Transverse colon (tissue), 4 donors: Measurements from ENCODE around the gene RIN3. TPM values are rescaled to one million over a fixed set of nuclear protein-coding genes. Genes with fewer than 3 reads are reported as not detected.

ENCODE experiments used
- DNase-seq: peaks from one replicate; pipeline ENCODE4 v3.0.0-alpha.2; 2019
- H3K27ac ChIP-seq, 4 donors: fragments of 200-600 bp; sonication (generic); 2 replicates each; pipeline ENCODE4 v1.5.1; 2016 to 2018; ENCODE audit warnings: inconsistent platforms in 4 of 4
- H3K27me3 ChIP-seq: fragments of 200-600 bp; sonication (generic); 2 replicates; pipeline ENCODE4 v1.5.1; 2017; ENCODE audit warnings: inconsistent platforms
- H3K36me3 ChIP-seq, 4 donors: fragments of 200-600 bp; sonication (generic); 2 replicates each; pipeline ENCODE4 v1.5.1; 2017 to 2019; ENCODE audit warnings: inconsistent platforms in 4 of 4
- H3K4me1 ChIP-seq, 4 donors: fragments of 200-600 bp; sonication (generic); 2 replicates each; pipeline ENCODE4 v1.5.1; 2017 to 2020; ENCODE audit warnings: inconsistent platforms in 4 of 4
- H3K4me3 ChIP-seq, 4 donors: fragments of 200-600 bp; sonication (generic); 1 replicate in 1 of 4; 2 replicates in 3 of 4; pipeline versions ENCODE4 v1.5.1 to v1.6.1; 2017 to 2019; ENCODE audit warnings: inconsistent platforms in 4 of 4
- H3K9me3 ChIP-seq, 2 donors: fragments of 200-600 bp; sonication (generic); 2 replicates each; pipeline ENCODE4 v1.5.1; 2017 to 2019; ENCODE audit warnings: inconsistent platforms in 2 of 2
- EP300 ChIP-seq: sonication (generic); formaldehyde crosslinking; IDR thresholded peaks from one replicate; pipeline ENCODE4 v1.6.1; 2017; ENCODE audit warnings: antibody characterized with exemption, low read depth
- POLR2A ChIP-seq: fragments of 450-650 bp; IDR thresholded peaks from one replicate; pipeline ENCODE4 v1.6.1; 2016; ENCODE audit warnings: antibody characterized with exemption, mild to moderate bottlenecking, moderate library complexity
- POLR2AphosphoS5 ChIP-seq, 3 donors: sonication (generic); formaldehyde crosslinking; IDR thresholded peaks; one replicate each; pipeline ENCODE4 v1.6.1; 2016; ENCODE audit warnings: antibody characterized with exemption in 3 of 3
- WGBS, 2 donors: methylation state at CpG; one replicate each; pipeline ENCODE4 v1.1.5; 2018; ENCODE audit warnings: low coverage in 1 of 2; 5-methylcytosine and 5-hydroxymethylcytosine counted together
- in situ Hi-C, 4 donors: fragments of 200-750 bp; cut with MboI; loops; one replicate each; pipeline versions ENCODE4 v1.15.0 to v1.15.1; 2017; ENCODE audit warnings: low sequenced_read_pairs in 3 of 4, low pct_ligation_motif_present in 1 of 4, low pct_unique_long_range_greater_than_20kb in 1 of 4
- intact Hi-C: fragments of 100-400 bp; cut with DNase I; formaldehyde crosslinking; loops from one replicate; pipeline ENCODE4 v1.15.1; 2023; ENCODE audit warnings: low total_unique reads
- total RNA-seq, 4 donors: library from RNA; depleted of rRNA; stranded (reverse); fragments of >200 nt; gene quantifications; one replicate each; pipeline ENCODE4 v1.1.0, GENCODE V29; 2016
- TF ChIP-seq, protein P1 (sequence below), 5 experiments: fragments of 200-600 bp in 3 of 5; fragments of 450-650 bp in 2 of 5; sonication (generic) in 3 of 5; IDR thresholded peaks; 1 replicate in 2 of 5; 2 replicates in 3 of 5; pipeline ENCODE4 v1.5.1; 2016 to 2017; ENCODE audit warnings: antibody characterized with exemption in 5 of 5, inconsistent platforms in 3 of 5, mild to moderate bottlenecking in 2 of 5, moderate library complexity in 1 of 5

Gene RIN3
- total RNA-seq, 4 donors from 2014 or later: 16.2 to 24.3 (median 20.7) TPM

GRCh38 chr14:92601131-92601710, 87.6 kb downstream of the RIN3 start:
- Histone ChIP-seq H3K36me3 (no peaks in the 10 kb centered on the region), H3K4me3 (no peak overlapping the region), H3K4me1 (peaks cover 0 to 22% (median 17%) of the 10 kb centered on the region in 4 donors), H3K9me3 (no peaks in the 10 kb centered on the region), H3K27ac (peak overlapping the region; percentile 46 to 80 (median 79)), H3K27me3 (no peaks in the 10 kb centered on the region)
- TF ChIP-seq POLR2AphosphoS5 (IDR thresholded peaks at IDR 0.05) (no peak), EP300 (no peak), POLR2A (no peak)
- TF ChIP-seq, protein P1, sequence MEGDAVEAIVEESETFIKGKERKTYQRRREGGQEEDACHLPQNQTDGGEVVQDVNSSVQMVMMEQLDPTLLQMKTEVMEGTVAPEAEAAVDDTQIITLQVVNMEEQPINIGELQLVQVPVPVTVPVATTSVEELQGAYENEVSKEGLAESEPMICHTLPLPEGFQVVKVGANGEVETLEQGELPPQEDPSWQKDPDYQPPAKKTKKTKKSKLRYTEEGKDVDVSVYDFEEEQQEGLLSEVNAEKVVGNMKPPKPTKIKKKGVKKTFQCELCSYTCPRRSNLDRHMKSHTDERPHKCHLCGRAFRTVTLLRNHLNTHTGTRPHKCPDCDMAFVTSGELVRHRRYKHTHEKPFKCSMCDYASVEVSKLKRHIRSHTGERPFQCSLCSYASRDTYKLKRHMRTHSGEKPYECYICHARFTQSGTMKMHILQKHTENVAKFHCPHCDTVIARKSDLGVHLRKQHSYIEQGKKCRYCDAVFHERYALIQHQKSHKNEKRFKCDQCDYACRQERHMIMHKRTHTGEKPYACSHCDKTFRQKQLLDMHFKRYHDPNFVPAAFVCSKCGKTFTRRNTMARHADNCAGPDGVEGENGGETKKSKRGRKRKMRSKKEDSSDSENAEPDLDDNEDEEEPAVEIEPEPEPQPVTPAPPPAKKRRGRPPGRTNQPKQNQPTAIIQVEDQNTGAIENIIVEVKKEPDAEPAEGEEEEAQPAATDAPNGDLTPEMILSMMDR (IDR thresholded peaks at IDR 0.05): no peak
- no peak for DNase-seq
- intact Hi-C loops (loop anchor here (10.0 kb wide), 1 partner anchor 464 kb away; no protein-coding TSS in a partner anchor), in situ Hi-C loops (no loop called here)
- WGBS, 2 donors: 85% methylated on average over 9 of the region's 9 CpGs; no CpG with 5 or more reads in 1 of the 2 donors

- Histone ChIP-seq H3K36me3 (no peaks in the 10 kb centered on the region), H3K27me3 (no peaks in the 10 kb centered on the region), H3K27ac (peak overlapping the region; percentile 72 to 80 (median 79)), H3K4me3 (no peak overlapping the region), H3K9me3 (no peaks in the 10 kb centered on the region), H3K4me1 (peaks cover 0 to 22% (median 17%) of the 10 kb centered on the region in 4 donors)
- TF ChIP-seq POLR2AphosphoS5 (IDR thresholded peaks at IDR 0.05) (peak; percentile 85 to 93 (median 87)), POLR2A (no peak), EP300 (peak; percentile 91)
- TF ChIP-seq, protein P1 (IDR thresholded peaks at IDR 0.05): no peak
- in situ Hi-C loops (no loop called here), intact Hi-C loops (loop anchor here (2.0 to 10.0 kb wide), 2 partner anchors 45 to 463 kb away; no protein-coding TSS in a partner anchor)
- DNase-seq: no peak
- 86 to 100% methylated on average over 1 to 8 of the region's 10 CpGs for WGBS, 2 donors
Observed at GRCh38 chr14:92601757-92602417, 88.3 kb downstream of the RIN3 start.

DNA sequence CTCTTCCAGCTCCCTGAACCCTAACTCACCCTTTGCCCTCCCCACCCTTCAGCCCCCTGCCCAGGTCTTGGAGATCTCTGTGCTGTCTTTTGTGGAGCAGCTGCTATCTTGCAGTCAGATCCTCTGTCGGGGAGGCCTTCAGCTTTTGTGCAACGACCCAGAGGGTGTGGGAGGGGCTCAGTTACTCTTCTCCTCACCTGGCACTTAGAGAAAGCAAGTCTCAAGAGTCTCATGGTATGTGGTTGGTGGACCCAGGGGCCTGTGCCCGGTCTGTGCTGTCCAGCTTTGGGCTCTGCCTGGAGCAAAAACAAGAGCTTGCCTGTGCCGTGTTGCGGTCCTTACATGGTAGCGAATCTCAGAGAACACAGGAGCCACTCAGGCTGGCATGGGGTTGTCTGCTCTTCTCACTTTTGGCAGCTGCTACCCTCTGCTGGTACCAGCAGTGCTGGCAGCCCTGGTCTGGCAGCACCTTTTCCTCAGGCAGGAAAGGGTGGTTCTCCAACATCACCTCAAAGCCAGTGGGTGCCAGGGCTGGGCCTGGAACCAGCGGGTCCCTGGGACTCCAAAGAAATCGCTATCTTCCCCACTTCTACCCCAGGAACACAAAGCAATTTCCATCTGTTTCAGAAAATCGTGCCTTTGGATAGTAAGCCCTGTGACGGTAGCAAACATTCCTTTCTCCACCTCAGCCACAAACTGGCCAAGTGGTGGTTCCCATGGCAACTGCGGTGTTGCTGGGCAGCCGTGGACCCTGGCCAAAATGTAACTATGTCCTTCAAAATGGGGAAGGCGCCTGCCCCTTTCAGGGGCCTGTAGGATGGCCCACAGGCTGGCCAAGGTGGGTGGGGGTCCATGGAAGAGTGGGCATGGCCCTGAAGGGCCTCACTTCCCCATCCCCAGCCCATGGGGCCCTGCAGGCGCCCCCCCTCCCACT, 90.0 kb downstream of the RIN3 start:
- H3K27me3 ChIP-seq: no peaks in the 10 kb centered on the region
- peaks cover 10 to 37% (median 26%) of the 10 kb centered on the region in 4 donors for H3K4me1 ChIP-seq
- peak overlapping the region; percentile 72 to 80 (median 79) for H3K27ac ChIP-seq
- H3K36me3 ChIP-seq: no peaks in the 10 kb centered on the region
- TF ChIP-seq EP300: no peak
- TF ChIP-seq, protein P1 (IDR thresholded peaks at IDR 0.05): peak in 3 of 5 experiments; percentile 8 to 27 (median 23)
- no peaks in the 10 kb centered on the region for H3K9me3 ChIP-seq
- 62 to 80% methylated on average over 2 to 14 of the region's 14 CpGs for WGBS, 2 donors
- DNase-seq: peak; percentile 43
- intact Hi-C loops (loop anchor here (2.0 to 10.0 kb wide), 2 partner anchors 43 to 461 kb away; no protein-coding TSS in a partner anchor), in situ Hi-C loops (no loop called here)
- no peak overlapping the region for H3K4me3 ChIP-seq
